DMS 273 (cell line): ENCODE data around the gene TRMT10C.
"Not testable (repeated sequence)": the region's sequence is repeated elsewhere in the genome, so short reads cannot be mapped to it uniquely, and the experiment has no call there.

ENCODE experiments used
- DNase-seq: peaks from one replicate; lab custom pipeline; 2025; ENCODE audit not compliant: unreplicated experiment; lab: John Stamatoyannopoulos, UW

TRMT10C gene

DNA sequence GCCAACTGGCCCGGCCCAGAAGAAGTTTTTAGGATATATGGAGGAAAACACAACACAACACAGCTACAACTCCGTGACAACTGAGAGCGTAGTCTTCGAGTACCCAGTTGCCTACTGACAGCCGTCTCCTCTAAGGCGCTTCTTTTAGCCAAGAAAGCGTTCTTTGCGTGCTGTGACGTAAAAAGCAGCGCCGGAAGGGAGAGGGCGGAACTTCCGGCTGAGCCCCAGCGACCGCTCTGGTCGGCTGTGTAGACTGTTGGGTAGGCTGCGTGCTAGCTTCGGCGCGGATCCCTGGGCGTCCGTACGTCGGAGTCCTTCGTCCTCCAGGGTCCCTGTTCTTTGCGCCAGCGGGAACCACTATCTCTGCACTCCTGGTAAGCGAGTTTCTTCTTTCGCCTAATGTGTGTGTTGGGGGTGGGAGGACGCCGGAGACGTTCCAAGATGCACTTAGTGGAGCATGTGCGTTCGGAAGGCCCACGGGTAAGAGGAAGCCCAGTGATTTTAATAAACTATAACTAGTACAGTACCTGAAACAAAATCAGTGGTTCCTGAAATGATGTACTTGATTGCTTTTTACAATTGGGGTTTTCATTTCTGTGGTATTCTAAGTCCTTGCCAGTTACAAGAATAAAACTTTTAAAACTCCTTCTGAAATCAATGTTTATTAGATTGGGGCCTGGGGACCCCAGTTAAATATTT lies at the start of gene TRMT10C:
TRMT10C (plus strand) TSS at position 239 of the 699 bp plus-strand sequence. CDS start 2,914 bp downstream, outside the sequence.
- peak; percentile 99 for DNase-seq

GRCh38 chr3:101512396-101512645 lies 49.3 kb upstream of the TRMT10C start:
- DNase-seq = no peak

GRCh38 chr3:101512646-101513418 lies 48.8 kb upstream of the TRMT10C start, which contains the start of gene SENP7:
Gene SENP7, minus strand, starts transcription at chr3:101513212. Its CDS starts 82 bp downstream, at chr3:101513130.
- peak; percentile 92 for DNase-seq

DNA sequence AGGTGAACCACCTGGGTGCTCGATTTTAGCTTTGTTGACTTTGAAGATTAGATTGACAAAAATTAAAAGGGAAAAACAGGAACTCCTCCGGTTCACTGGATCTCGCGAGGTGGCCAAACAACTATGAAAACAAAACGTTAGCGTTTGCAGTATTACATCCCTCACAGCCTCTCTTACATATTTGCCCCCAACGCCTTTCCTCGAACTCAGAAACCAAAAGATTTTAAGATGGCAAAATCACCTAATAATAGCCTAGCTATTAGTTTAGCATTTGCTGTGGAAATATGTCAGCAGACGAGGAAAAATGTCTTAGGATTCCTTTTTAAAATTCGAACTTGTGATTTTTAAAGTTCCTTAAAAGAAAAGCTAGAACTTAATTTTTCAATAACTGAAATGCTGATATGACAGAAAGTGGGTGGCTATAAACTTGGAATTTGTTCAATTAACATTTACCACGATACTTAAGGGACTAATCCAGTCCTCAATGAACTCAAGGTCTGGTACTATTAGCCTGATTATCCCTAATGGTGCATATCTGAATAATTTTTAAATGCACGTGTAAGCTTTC lies 48.2 kb upstream of the TRMT10C start:
- DNase-seq = peak; percentile 85

GRCh38 chr3:101518421-101518871 lies 43.2 kb upstream of the TRMT10C start:
- DNase-seq = no peak

DNA sequence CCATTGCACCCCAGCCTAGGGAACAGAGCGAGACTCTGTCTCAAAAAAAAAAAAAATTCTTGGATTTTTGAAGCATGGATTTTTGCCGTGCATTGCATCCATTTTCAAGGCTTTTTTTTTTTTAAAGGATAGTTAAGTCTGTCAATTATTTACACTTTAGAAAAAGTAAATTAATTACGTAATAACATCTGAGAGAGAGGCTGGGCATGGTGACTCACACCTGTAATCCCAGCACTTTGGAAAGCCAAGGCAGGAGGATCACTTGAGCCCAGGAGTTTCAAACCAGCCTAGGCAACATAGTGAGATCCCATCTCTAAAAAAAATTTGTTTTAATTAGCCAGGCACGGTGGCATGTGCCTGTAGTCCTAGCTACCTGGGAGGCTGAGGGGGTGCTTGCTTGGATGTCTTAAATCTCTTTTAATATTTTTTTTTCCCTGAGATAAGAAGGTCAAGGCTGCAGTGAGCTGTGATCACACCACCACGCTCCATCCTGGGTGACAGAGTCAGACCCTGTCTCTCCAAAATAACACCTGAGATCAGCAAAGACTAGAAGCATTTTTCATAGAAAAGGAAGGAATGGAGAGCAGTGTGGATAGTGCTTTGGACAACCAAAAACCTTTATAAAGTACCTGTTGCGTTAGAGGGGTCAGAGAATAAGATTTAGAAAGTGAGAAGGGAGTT lies 41.8 kb upstream of the TRMT10C start:
- no peak for DNase-seq

DNA sequence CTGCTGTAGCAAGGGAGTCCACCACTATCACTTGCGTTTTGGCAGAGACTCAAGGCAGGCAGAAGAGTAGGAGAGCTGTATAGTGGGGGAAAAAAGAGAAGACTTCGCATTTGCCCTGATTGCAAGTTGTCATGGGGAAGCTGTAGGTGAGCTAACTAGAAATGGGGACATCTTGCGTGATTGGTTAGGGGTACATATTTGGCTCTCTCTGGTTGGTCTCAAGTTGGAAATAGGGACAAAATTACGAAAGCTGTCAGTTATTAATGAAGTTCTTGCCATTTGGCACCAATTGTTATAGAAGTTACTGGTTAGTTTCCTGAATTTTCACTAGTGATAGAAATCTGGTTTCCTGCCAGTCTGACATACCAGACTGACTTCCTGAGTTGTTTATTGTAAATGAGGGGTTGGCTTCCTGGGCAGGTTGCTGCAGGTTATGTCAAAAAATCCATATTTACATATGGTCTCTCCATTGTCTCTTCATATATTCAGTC lies 40.4 kb upstream of the TRMT10C start:
- no peak for DNase-seq

GRCh38 chr3:101527441-101527840 lies 34.2 kb upstream of the TRMT10C start:
- no peak for DNase-seq

GRCh38 chr3:101527906-101528305 lies 33.8 kb upstream of the TRMT10C start:
- DNase-seq = no peak

- DNase-seq = no peak
These were observed 31.6 kb upstream of the TRMT10C start for GRCh38 chr3:101529816-101530685.

GRCh38 chr3:101530686-101531047 lies 31.0 kb upstream of the TRMT10C start:
- DNase-seq = no peak

DNA sequence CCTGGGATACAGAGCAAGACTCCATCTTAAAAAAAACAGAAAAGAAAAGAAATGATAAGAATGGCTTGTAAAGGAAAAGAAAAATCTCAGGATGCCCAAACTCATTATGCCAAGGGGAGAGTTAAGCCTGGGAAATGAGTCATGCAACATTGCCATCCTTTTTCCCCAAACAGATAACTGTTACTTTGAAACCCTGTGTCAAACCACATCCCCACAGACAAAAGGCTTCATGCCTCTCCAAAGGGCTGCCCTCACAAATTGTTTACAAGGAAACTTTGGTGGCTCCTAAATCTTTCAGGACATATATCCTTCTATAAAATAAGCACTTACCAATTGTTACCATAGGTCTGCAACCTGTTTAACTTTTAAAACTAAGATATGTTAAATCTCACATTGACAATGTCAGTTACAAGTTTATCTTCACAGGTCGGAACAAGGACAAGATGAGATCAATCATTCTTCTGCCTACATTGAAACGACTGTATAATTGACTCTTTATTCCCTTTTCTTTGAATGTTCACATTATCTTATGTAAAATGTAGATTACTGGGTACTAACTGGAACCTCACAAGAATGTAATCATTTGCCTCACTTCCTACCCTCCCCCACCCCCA lies 30.1 kb upstream of the TRMT10C start:
- DNase-seq = no peak

- DNase-seq = no peak
These were observed 28.7 kb upstream of the TRMT10C start for GRCh38 chr3:101532783-101533602.

DNA sequence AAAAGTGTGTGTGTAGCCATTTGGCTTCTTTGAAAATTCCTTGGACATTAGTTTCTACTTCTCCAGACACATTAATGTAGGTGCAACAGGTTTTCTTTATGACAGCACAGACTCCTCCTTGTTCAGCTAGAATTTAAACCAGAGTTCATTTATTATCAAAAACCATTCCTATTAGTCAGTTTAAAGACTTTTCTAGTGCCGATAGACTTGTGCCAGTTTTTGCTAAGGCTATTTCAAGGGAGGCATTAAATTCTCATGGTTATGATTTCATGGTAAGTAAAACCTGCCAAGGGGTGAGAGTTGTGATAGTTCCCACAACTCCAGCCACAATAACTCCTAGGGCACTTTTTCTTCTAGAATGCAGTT lies 28.1 kb upstream of the TRMT10C start:
- no peak for DNase-seq

- no peak for DNase-seq
These were observed 26.4 kb upstream of the TRMT10C start for GRCh38 chr3:101535221-101535620.

DNA sequence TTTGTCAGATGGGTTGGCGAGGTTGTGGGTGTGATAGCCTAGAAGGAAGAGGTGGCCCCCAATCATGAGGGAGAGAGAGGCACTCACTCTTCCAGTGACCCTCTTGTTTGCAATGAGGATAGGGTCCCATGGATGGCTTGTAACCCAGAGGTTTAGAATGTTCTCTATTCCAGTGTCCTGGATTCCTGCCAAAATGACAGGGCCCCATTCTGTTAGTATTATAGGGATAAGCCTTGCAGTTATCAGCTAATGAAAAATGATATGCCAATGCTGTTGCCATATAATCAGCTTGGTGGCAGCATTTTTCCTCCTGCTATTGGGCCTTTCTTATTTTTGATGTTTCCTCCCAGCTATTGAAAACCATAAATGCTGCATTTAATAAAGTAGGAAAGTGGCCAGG lies 25.4 kb upstream of the TRMT10C start:
- DNase-seq = peak; percentile 19

DNA sequence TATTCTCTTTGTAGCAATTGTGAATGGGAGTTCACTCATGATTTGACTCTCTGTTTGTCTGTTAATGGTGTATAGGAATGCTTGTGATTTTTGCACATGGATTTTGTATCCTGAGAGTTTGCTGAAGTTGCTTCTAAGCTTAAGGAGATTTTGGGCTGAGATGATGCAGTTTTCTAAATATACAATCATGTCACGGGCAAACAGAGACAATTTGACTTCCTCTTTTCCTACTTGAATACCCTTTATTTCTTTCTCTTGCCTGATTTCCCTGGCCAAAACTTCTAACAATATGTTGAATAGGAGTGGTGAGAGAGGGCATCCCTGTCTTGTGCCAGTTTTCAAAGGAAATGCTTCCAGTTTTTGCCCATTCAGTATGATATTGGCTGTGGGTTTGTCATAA lies 24.7 kb upstream of the TRMT10C start:
- DNase-seq = not testable (repeated sequence)

GRCh38 chr3:101542957-101543356 lies 18.7 kb upstream of the TRMT10C start:
- no peak for DNase-seq

GRCh38 chr3:101544161-101544850 lies 17.4 kb upstream of the TRMT10C start:
- DNase-seq = no peak
